HL-60 (cell line): Measurements from ENCODE around the gene SBK1.

Experiments
- DNase-seq, 2 experiments: peaks; one replicate each; pipeline ENCODE4 v3.0.0-alpha.2; 2010 to 2020; ENCODE audit warnings: low read depth in 1 of 2, low spot score in 1 of 2
- H3K27ac ChIP-seq: fragments of 250-450 bp; sonication (Bioruptor Pico); replicated peaks from 2 replicates; pipeline ENCODE4 v1.5.1; 2020; ENCODE audit warnings: mild to moderate bottlenecking, moderate library complexity
- H3K27me3 ChIP-seq: fragments of 250-450 bp; sonication (Bioruptor Pico); 2 replicates; pipeline ENCODE4 v1.5.1; 2021; ENCODE audit warnings: mild to moderate bottlenecking, moderate library complexity; ENCODE audit not compliant: insufficient read depth, poor library complexity, severe bottlenecking
- H3K4me3 ChIP-seq: replicated peaks from 2 replicates; pipeline ENCODE4 v1.5.1; 2011; ENCODE audit warnings: mild to moderate bottlenecking, control low read depth, low read length; ENCODE audit not compliant: insufficient read depth
- GABPA ChIP-seq: IDR thresholded peaks from 2 replicates; pipeline ENCODE4 v1.6.1; 2012; ENCODE audit warnings: low read depth
- POLR2AphosphoS5 ChIP-seq: IDR thresholded peaks from 2 replicates; pipeline ENCODE4 v1.6.1; 2012; ENCODE audit warnings: low read depth
- REST ChIP-seq: IDR thresholded peaks from 2 replicates; pipeline ENCODE4 v1.6.1; 2012; ENCODE audit warnings: low read depth; ENCODE audit not compliant: insufficient replicate concordance
- SPI1 ChIP-seq: IDR thresholded peaks from 2 replicates; pipeline ENCODE4 v1.6.1; 2012; ENCODE audit warnings: low read depth, mild to moderate bottlenecking, borderline replicate concordance
- TF ChIP-seq, protein P1 (sequence below): IDR thresholded peaks from one replicate; pipeline ENCODE4 v1.5.1; 2011; ENCODE audit warnings: low read length, control low read depth, inconsistent platforms; ENCODE audit not compliant: insufficient read depth

The SBK1 gene

DNA sequence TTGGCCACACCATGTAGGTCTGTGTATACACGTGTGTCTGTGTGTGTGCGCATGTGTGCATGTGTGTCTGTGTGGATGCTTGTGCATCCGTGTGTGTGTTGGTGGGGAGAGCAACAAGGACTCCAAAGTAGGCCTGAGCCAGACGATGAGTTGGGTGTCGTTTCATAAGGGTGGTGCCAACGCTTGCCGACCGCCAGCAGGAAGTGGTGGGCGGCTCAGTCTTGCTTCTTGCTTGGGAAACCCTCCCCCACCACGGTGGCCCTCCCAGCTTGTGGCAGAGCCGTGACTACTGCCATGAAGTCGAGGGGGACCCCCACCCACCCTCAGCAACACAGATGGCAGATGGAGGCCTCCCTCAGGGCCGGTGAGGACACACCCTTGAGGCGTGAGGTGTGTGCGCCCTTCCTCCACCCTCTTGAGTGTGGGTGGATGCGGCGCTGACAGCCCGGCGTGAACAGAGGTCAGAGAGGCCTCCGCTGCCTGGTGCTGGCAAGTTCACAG, 17.5 kb downstream of the SBK1 start:
- H3K27me3 ChIP-seq: no peaks in the 10 kb centered on the region
- H3K4me3 ChIP-seq: no peak overlapping the region
- TF ChIP-seq GABPA (no peak), REST (no peak), SPI1 (no peak), POLR2AphosphoS5 (no peak)
- TF ChIP-seq, protein P1, sequence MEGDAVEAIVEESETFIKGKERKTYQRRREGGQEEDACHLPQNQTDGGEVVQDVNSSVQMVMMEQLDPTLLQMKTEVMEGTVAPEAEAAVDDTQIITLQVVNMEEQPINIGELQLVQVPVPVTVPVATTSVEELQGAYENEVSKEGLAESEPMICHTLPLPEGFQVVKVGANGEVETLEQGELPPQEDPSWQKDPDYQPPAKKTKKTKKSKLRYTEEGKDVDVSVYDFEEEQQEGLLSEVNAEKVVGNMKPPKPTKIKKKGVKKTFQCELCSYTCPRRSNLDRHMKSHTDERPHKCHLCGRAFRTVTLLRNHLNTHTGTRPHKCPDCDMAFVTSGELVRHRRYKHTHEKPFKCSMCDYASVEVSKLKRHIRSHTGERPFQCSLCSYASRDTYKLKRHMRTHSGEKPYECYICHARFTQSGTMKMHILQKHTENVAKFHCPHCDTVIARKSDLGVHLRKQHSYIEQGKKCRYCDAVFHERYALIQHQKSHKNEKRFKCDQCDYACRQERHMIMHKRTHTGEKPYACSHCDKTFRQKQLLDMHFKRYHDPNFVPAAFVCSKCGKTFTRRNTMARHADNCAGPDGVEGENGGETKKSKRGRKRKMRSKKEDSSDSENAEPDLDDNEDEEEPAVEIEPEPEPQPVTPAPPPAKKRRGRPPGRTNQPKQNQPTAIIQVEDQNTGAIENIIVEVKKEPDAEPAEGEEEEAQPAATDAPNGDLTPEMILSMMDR: no peak
- no peak overlapping the region for H3K27ac ChIP-seq
- DNase-seq: no peak

GRCh38 chr16:28310796-28311195, 18.5 kb downstream of the SBK1 start:
- Histone ChIP-seq H3K4me3 (no peak overlapping the region), H3K27ac (no peak overlapping the region), H3K27me3 (no peaks in the 10 kb centered on the region)
- no peak for DNase-seq
- no peak for TF ChIP-seq POLR2AphosphoS5
- TF ChIP-seq, protein P1: no peak

- DNase-seq: no peak
- TF ChIP-seq GABPA (no peak), REST (no peak)
- no peaks in the 10 kb centered on the region for H3K27me3 ChIP-seq
- no peak overlapping the region for H3K27ac ChIP-seq
- H3K4me3 ChIP-seq: no peak overlapping the region
Measured at GRCh38 chr16:28311413-28311812, 19.1 kb downstream of the SBK1 start.

- H3K27me3 ChIP-seq: no peaks in the 10 kb centered on the region
Measured at GRCh38 chr16:28311913-28312312, 19.6 kb downstream of the SBK1 start.

More at GRCh38 chr16:28311913-28312312, 19.6 kb downstream of the SBK1 start:
- DNase-seq: no peak
- no peak overlapping the region for H3K27ac ChIP-seq
- TF ChIP-seq GABPA: no peak
- TF ChIP-seq, protein P1: no peak
- TF ChIP-seq SPI1: no peak
- no peak for TF ChIP-seq POLR2AphosphoS5
- no peak for TF ChIP-seq REST
- H3K4me3 ChIP-seq: no peak overlapping the region
